H1 (cell line): ENCODE data around the gene COL4A4. TPM values are rescaled to one million over a fixed set of nuclear protein-coding genes. Genes with fewer than 3 reads are reported as not detected.

Source experiments
- CTCF ChIA-PET: fragments of 300-600 bp; sonication (Branson Sonifier 250); formaldehyde crosslinking; loops from one replicate; lab custom pipeline; 2021; ENCODE audit not compliant: partially characterized antibody; lab: Charles Lee
- POLR2A ChIA-PET: fragments of 300-600 bp; sonication (Branson Sonifier 250); formaldehyde crosslinking; loops from one replicate; lab custom pipeline; 2021; ENCODE audit warnings: inconsistent platforms; ENCODE audit not compliant: partially characterized antibody; lab: Charles Lee
- DNase-seq, 2 experiments: peaks; one replicate each; pipeline versions ENCODE4 v3.0.0 to v3.0.0-alpha.2; 2010 to 2022; ENCODE audit warnings: low spot score in 2 of 2, low read depth in 1 of 2, mixed read lengths in 1 of 2
- FAIRE-seq: peaks from 2 replicates; lab custom pipeline; 2011; peaks lifted over from hg19 to GRCh38; lab: Jason Lieb, UNC
- H2AFZ ChIP-seq: 2 replicates; pipeline ENCODE4 v1.8.1; 2012; ENCODE audit warnings: low read length, inconsistent platforms
- H2AK5ac ChIP-seq: 2 replicates; pipeline ENCODE4 v1.6.1; 2013; ENCODE audit warnings: low read depth, low read length
- H2BK120ac ChIP-seq: replicated peaks from 2 replicates; pipeline ENCODE3; 2013; ENCODE audit warnings: low read depth, low read length, inconsistent platforms
- H2BK12ac ChIP-seq: 2 replicates; pipeline ENCODE4 v1.6.1; 2013; ENCODE audit warnings: low read depth, low read length
- H2BK15ac ChIP-seq: 2 replicates; pipeline ENCODE4 v1.6.1; 2013; ENCODE audit warnings: low read length
- H2BK20ac ChIP-seq: 2 replicates; pipeline ENCODE4 v1.6.1; 2013; ENCODE audit warnings: low read length
- H2BK5ac ChIP-seq: 2 replicates; pipeline ENCODE4 v1.6.1; 2013; ENCODE audit warnings: low read depth, low read length
- H3K14ac ChIP-seq: 2 replicates; pipeline ENCODE4 v1.6.1; 2013; ENCODE audit warnings: inconsistent platforms; ENCODE audit not compliant: insufficient read length
- H3K18ac ChIP-seq: 2 replicates; pipeline ENCODE4 v1.6.1; 2013; ENCODE audit warnings: low read length; ENCODE audit errors: extremely low read depth
- H3K23ac ChIP-seq: 2 replicates; pipeline ENCODE4 v1.6.1; 2013; ENCODE audit warnings: inconsistent platforms; ENCODE audit not compliant: insufficient read length
- H3K23me2 ChIP-seq: 2 replicates; pipeline ENCODE4 v1.6.1; 2013; ENCODE audit warnings: low read depth, low read length
- H3K27ac ChIP-seq: 2 replicates; pipeline ENCODE4 v1.6.1; 2011; ENCODE audit warnings: low read depth, low read length, inconsistent platforms
- H3K27me3 ChIP-seq, 4 experiments: replicated peaks in 1 of 4; 1 replicate in 1 of 4; 2 replicates in 3 of 4; pipeline versions ENCODE4 v1.6.1 to v1.8.1; 2011 to 2013; ENCODE audit warnings: low read length in 3 of 4, mild to moderate bottlenecking in 3 of 4, inconsistent platforms in 2 of 4, mixed read lengths in 2 of 4, moderate library complexity in 1 of 4; ENCODE audit not compliant: control insufficient read depth in 3 of 4, insufficient read depth in 3 of 4; ENCODE audit errors: extremely low read depth in 1 of 4
- H3K36me3 ChIP-seq, 4 experiments: 2 replicates each; pipeline versions ENCODE4 v1.6.1 to v1.8.1; 2011 to 2013; ENCODE audit warnings: mild to moderate bottlenecking in 4 of 4, low read length in 3 of 4, moderate library complexity in 2 of 4, control low read depth in 1 of 4, inconsistent platforms in 1 of 4; ENCODE audit not compliant: insufficient read depth in 4 of 4, control insufficient read depth in 2 of 4
- H3K4ac ChIP-seq: replicated peaks from 2 replicates; pipeline ENCODE3; 2013; ENCODE audit warnings: low read length, low read depth, mixed read lengths, inconsistent platforms; ENCODE audit not compliant: insufficient read length
- H3K4me1 ChIP-seq, 4 experiments: replicated peaks in 1 of 4; 1 replicate in 1 of 4; 2 replicates in 3 of 4; pipeline versions ENCODE4 v1.6.1 to v1.8.1; 2011 to 2013; ENCODE audit warnings: low read length in 3 of 4, inconsistent platforms in 2 of 4, mixed read lengths in 1 of 4; ENCODE audit not compliant: insufficient read depth in 4 of 4, control insufficient read depth in 3 of 4
- H3K4me2 ChIP-seq, 2 experiments: 2 replicates each; pipeline versions ENCODE4 v1.6.1 to v1.8.1; 2011 to 2013; ENCODE audit warnings: low read depth in 2 of 2, low read length in 2 of 2, control low read depth in 1 of 2, inconsistent platforms in 1 of 2, mild to moderate bottlenecking in 1 of 2; ENCODE audit not compliant: insufficient read depth in 1 of 2
- H3K4me3 ChIP-seq, 4 experiments: fragments of 200-600, 300-600 bp in 1 of 4; sonication (generic), shearing (Covaris generic), sonication (Bioruptor Twin) in 1 of 4; 2 replicates each; pipeline versions ENCODE4 v1.5.1 to v1.8.1; 2011 to 2016; ENCODE audit warnings: low read length in 4 of 4, low read depth in 3 of 4, control low read depth in 2 of 4, inconsistent platforms in 2 of 4, mild to moderate bottlenecking in 2 of 4, mixed read lengths in 1 of 4, moderate library complexity in 1 of 4; ENCODE audit not compliant: insufficient read depth in 2 of 4; ENCODE audit errors: extremely low read depth in 1 of 4
- H3K56ac ChIP-seq: replicated peaks from 2 replicates; pipeline ENCODE3; 2013; ENCODE audit warnings: low read depth, mild to moderate bottlenecking, mixed read lengths, low read length, inconsistent platforms; ENCODE audit not compliant: insufficient read length
- H3K79me1 ChIP-seq: 2 replicates; pipeline ENCODE4 v1.6.1; 2013; ENCODE audit warnings: low read depth, low read length, control low read depth
- H3K79me2 ChIP-seq, 2 experiments: 2 replicates each; pipeline versions ENCODE4 v1.6.1 to v1.8.1; 2012 to 2013; ENCODE audit warnings: low read length in 2 of 2, mild to moderate bottlenecking in 2 of 2, inconsistent platforms in 1 of 2; ENCODE audit not compliant: insufficient read depth in 2 of 2, control insufficient read depth in 1 of 2
- H3K9ac ChIP-seq, 4 experiments: replicated peaks in 1 of 4; 1 replicate in 1 of 4; 2 replicates in 3 of 4; pipeline versions ENCODE4 v1.6.1 to v1.8.1; 2011 to 2013; ENCODE audit warnings: low read depth in 3 of 4, low read length in 3 of 4, control low read depth in 2 of 4, mild to moderate bottlenecking in 2 of 4, moderate library complexity in 2 of 4, inconsistent platforms in 1 of 4; ENCODE audit errors: extremely low read depth in 1 of 4
- H3K9me3 ChIP-seq, 2 experiments: 2 replicates each; pipeline versions ENCODE4 v1.6.1 to v1.8.1; 2012 to 2013; ENCODE audit warnings: mild to moderate bottlenecking in 2 of 2, moderate library complexity in 2 of 2, control low read depth in 1 of 2, inconsistent platforms in 1 of 2, low read depth in 1 of 2, low read length in 1 of 2, mixed read lengths in 1 of 2; ENCODE audit not compliant: insufficient read depth in 2 of 2
- H4K20me1 ChIP-seq, 2 experiments: replicated peaks in 1 of 2; 2 replicates each; pipeline versions ENCODE3 to v1.8.1; 2011 to 2013; ENCODE audit warnings: inconsistent platforms in 2 of 2, low read length in 2 of 2, mild to moderate bottlenecking in 1 of 2; ENCODE audit not compliant: insufficient read depth in 2 of 2, control insufficient read depth in 1 of 2
- H4K5ac ChIP-seq: 2 replicates; pipeline ENCODE4 v1.6.1; 2013; ENCODE audit warnings: low read length, low read depth, mixed read lengths, inconsistent platforms; ENCODE audit not compliant: insufficient read length
- H4K8ac ChIP-seq: 2 replicates; pipeline ENCODE4 v1.8.0; 2013; ENCODE audit warnings: mild to moderate bottlenecking, moderate library complexity, low read length, inconsistent platforms; ENCODE audit not compliant: insufficient read depth; ENCODE audit errors: extremely low read depth
- H4K91ac ChIP-seq: replicated peaks from 2 replicates; pipeline ENCODE3; 2013; ENCODE audit warnings: low read length, mixed read lengths, inconsistent platforms; ENCODE audit not compliant: insufficient read length
- RAD21 ChIP-seq, 2 experiments: IDR thresholded peaks in 1 of 2; conservative IDR thresholded peaks in 1 of 2; 2 replicates each; pipeline ENCODE4 v1.6.1; 2011; ENCODE audit warnings: low read depth in 2 of 2, low read length in 2 of 2, improper control_type of control experiment in 1 of 2, inconsistent platforms in 1 of 2, mild to moderate bottlenecking in 1 of 2, moderate library complexity in 1 of 2
- TEAD4 ChIP-seq: IDR thresholded peaks from 2 replicates; pipeline ENCODE4 v1.6.1; 2012; ENCODE audit warnings: low read depth, low read length, inconsistent platforms, mixed read lengths
- WGBS, 2 experiments: shearing (Covaris generic) in 1 of 2; methylation state at CpG; one replicate each; pipeline versions ENCODE4 v1.1.6 to v1.1.7; 2013 to 2015; ENCODE audit warnings: low lambda C conversion rate in 2 of 2, mixed read lengths in 2 of 2, inconsistent platforms in 1 of 2, low coverage in 1 of 2, missing lambda C conversion rate in 1 of 2; ENCODE audit not compliant: insufficient replicate concordance in 2 of 2, insufficient coverage in 1 of 2, insufficient read length in 1 of 2; ENCODE audit errors: extremely low coverage in 1 of 2, missing lambda C conversion rate in 1 of 2; 5-methylcytosine and 5-hydroxymethylcytosine counted together
- polyA plus RNA-seq, 7 experiments: library from polyadenylated mRNA; depleted of rRNA in 3 of 7; stranded (reverse) in 5 of 7; unstranded in 2 of 7; fragments of >200 nt in 5 of 7; fragments of 200-250 nt in 2 of 7; gene quantifications; 1 replicate in 5 of 7; 2 replicates in 1 of 7; 4 replicates in 1 of 7; pipeline versions ENCODE4 v1.2.1 to v1.2.3, GENCODE V29; 2011 to 2013; ENCODE audit warnings: missing spikeins in 2 of 7, mixed read lengths in 2 of 7
- total RNA-seq: library from RNA; stranded (reverse); fragmentation: NEBNext Ultra II Directional; extraction: Animal tissue kit (Norgen Biotek cat#: 25700); gene quantifications from 2 replicates; pipeline ENCODE4 v1.2.1, GENCODE V29; 2021

The COL4A4 gene
- total and polyA plus RNA-seq, 2 of the 8 experiments (the other 6 are each of a cell fraction or from before 2014, with no cell fraction given): 0.33 to 1.7 TPM

GRCh38 chr2:227057060-227057459 lies 106.9 kb downstream of the COL4A4 start:
- Histone ChIP-seq H2AK5ac (no peak overlapping the region), H2BK120ac (no peak overlapping the region), H3K14ac (no peak overlapping the region), H3K4ac (no peak overlapping the region), H3K18ac (no peak overlapping the region), H3K4me2 (no peak overlapping the region), H4K5ac (no peak overlapping the region), H3K4me1 (no peaks in the 10 kb centered on the region), H3K36me3 (no peaks in the 10 kb centered on the region), H3K9ac (no peak overlapping the region), H3K56ac (no peak overlapping the region), H2BK15ac (no peak overlapping the region), H3K27me3 (no peaks in the 10 kb centered on the region), H3K23ac (no peak overlapping the region), H3K23me2 (no peaks in the 10 kb centered on the region), H3K79me1 (no peaks in the 10 kb centered on the region), H2AFZ (no peak overlapping the region), H3K27ac (no peak overlapping the region), H3K79me2 (no peaks in the 10 kb centered on the region), H2BK20ac (no peak overlapping the region), H2BK12ac (no peak overlapping the region), H4K20me1 (no peaks in the 10 kb centered on the region), H3K4me3 (no peak overlapping the region), H4K91ac (no peak overlapping the region), H4K8ac (no peak overlapping the region; the same call in 1 of the 2 replicates), H2BK5ac (no peak overlapping the region), H3K9me3 (no peaks in the 10 kb centered on the region)
- WGBS, 2 experiments: 100% methylated on average over 1 of the region's 1 CpG; no CpG with 5 or more reads in 1 of the 2 experiments
- FAIRE-seq (no peak), DNase-seq (no peak)
- TF ChIP-seq RAD21 (IDR thresholded peaks at IDR 0.05 in 1 of 2, conservative IDR thresholded peaks at IDR 0.05 in 1 of 2; ENCODE audit: low read depth in 2 of 2, low read length in 2 of 2) (no peak), TEAD4 (0 out of 2 replicates have a peak, but pooled peaks have one; percentile 74)
- ChIA-PET CTCF (interaction anchor here (1.3 kb wide), 1 partner anchor 24 kb away, joined by 5 read pairs; no protein-coding TSS in a partner anchor), POLR2A (no interaction called here)
